Activated T-cell treated with anti-CD3 and anti-CD28 coated beads, Interleukin-2, amount 50 U/mL, for 24 hours (primary cell): Measurements from ENCODE around the gene IGFBP2.
A peak's percentile ranks its signal among the peaks of the same experiment; 100 is the strongest.

ENCODE experiments used
- DNase-seq: peaks from one replicate; pipeline ENCODE4 v3.0.0-alpha.2; 2020
- H3K27ac Mint-ChIP-seq: 2 replicates; pipeline ENCODE4 v1.8.0; 2020; ENCODE audit warnings: mild to moderate bottlenecking, mixed read lengths
- H3K27me3 Mint-ChIP-seq: 2 replicates; pipeline ENCODE4 v1.8.0; 2020; ENCODE audit warnings: mixed read lengths
- H3K36me3 Mint-ChIP-seq: 2 replicates; pipeline ENCODE4 v1.8.0; 2020; ENCODE audit warnings: low read depth, mixed read lengths
- H3K4me1 Mint-ChIP-seq: 2 replicates; pipeline ENCODE4 v1.8.0; 2020; ENCODE audit warnings: low read depth, mixed read lengths
- H3K4me3 Mint-ChIP-seq: 2 replicates; pipeline ENCODE4 v1.8.0; 2020; ENCODE audit warnings: mild to moderate bottlenecking, moderate library complexity, mixed read lengths
- H3K9me3 Mint-ChIP-seq: 2 replicates; pipeline ENCODE4 v1.8.0; 2020; ENCODE audit warnings: mixed read lengths

IGFBP2 gene

DNA sequence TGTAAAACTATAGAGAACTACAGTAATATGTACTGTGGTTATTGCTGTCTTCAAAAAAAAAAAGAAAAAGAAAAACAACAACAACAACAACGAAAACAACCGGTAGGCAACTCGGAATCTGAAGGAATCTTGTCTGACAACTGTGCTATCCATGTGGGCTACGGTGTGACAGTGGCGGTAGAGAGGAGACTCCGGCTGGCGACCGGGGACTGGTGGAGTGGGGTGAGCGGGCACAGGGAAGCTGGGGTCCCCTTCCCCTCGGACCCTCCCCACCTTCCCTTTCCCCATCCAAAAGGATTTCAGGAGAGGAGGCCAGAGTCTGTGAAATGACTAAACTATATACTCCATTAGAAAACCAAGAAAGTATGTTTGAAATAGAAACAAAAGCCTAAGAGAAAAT lies 39.2 kb downstream of the IGFBP2 start:
- Mint-ChIP-seq H3K27ac (no peak overlapping the region), H3K27me3 (peaks cover 13% of the 10 kb centered on the region), H3K4me3 (no peak overlapping the region), H3K4me1 (no peaks in the 10 kb centered on the region), H3K36me3 (no peaks in the 10 kb centered on the region), H3K9me3 (no peaks in the 10 kb centered on the region)
- DNase-seq, result no peak

DNA sequence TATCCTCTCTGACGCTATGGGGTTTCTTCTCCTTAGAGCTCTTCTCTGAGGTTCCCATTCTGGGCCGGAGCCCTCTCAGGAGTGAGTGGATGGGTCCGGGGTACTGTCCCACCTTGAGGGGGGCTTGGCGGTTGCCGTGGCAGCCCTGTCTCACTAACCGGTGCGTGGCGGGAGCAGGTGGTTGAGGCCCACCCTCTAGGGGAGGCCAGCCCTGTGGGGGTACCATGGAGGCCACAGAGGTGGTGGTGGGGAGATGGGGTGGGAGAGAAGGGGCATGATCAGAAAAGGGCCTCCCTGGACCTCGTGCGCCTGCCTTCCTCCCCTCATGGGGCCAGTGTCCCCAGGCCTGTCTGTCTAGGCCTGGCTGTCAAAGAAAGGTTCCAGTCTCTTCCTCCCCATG lies 39.8 kb downstream of the IGFBP2 start:
- DNase-seq, result no peak
- no peaks in the 10 kb centered on the region for H3K36me3 Mint-ChIP-seq
- H3K4me1 Mint-ChIP-seq, result no peaks in the 10 kb centered on the region
- no peaks in the 10 kb centered on the region for H3K9me3 Mint-ChIP-seq
- H3K27ac Mint-ChIP-seq, result no peak overlapping the region
- peaks cover 11% of the 10 kb centered on the region for H3K27me3 Mint-ChIP-seq
- no peak overlapping the region for H3K4me3 Mint-ChIP-seq

DNA sequence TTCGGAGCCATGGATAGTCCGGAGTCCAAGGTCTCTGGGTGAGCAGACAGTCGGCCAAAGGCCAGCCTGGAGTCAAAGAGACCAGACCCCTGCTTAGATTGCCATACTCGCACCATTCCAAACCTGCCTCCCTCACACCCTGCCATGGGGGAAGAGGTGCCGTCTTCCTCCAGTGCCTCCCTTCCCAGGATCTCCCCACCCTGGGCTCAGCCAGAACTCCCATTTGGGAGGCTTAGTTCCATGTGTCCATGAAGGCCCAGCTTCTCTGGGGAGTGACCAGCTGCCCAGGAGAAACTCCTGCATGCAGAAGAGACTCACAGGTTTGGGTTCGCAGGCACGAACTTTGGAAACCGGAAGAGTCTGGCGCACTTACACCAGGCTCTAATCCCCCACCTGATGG lies 40.4 kb downstream of the IGFBP2 start:
- H3K4me3 Mint-ChIP-seq, result no peak overlapping the region
- no peak for DNase-seq
- H3K4me1 Mint-ChIP-seq, result no peaks in the 10 kb centered on the region
- no peaks in the 10 kb centered on the region for H3K9me3 Mint-ChIP-seq
- H3K27ac Mint-ChIP-seq, result no peak overlapping the region
- H3K36me3 Mint-ChIP-seq, result no peaks in the 10 kb centered on the region
- peaks cover 11% of the 10 kb centered on the region for H3K27me3 Mint-ChIP-seq

DNA sequence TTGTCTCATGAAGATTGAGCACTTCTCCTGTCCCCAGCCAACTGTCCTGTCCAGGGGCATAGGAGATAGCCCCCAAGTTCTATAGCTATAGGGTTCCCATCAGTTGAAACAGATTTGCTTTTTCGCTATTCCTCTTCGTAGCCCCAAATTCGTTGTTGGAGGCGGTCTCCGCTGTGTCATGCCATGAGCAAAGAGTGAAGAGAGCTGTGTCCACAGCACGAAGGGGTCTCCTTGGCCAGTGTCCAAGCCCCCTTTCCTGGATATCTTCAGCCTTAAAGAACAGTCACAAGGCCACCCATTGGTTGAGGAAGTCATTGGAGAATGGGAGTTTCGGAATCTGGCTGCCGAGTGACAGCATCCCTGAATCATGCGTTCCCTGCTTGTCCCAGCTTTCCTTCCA lies 41.2 kb downstream of the IGFBP2 start:
- Mint-ChIP-seq H3K27ac (no peak overlapping the region), H3K27me3 (peaks cover 7% of the 10 kb centered on the region)
- no peak for DNase-seq

DNA sequence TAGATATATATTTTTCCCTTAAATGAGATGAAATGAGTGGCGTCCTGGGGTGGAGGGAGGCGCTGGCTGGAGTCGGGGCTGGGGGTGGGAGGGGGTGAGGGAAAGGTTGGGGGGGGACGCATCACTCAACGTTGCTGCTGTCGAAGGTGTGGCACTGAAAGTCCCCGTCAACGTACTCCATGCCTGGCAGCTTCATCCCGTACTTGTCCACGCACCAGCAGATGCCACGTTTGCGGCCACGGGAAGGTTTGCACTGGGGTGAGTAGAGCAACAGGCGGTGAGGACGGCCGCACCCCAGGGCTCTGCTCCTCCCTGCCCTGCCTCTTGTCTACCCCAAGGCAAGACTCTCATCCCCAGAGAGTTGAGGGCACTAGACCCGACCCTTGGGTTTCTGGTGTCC lies 43.4 kb downstream of the IGFBP2 start:
- no peak overlapping the region for H3K27ac Mint-ChIP-seq
- no peaks in the 10 kb centered on the region for H3K36me3 Mint-ChIP-seq
- no peak overlapping the region for H3K4me3 Mint-ChIP-seq
- no peaks in the 10 kb centered on the region for H3K9me3 Mint-ChIP-seq
- no peak for DNase-seq
- no peaks in the 10 kb centered on the region for H3K4me1 Mint-ChIP-seq
- peaks cover 9% of the 10 kb centered on the region for H3K27me3 Mint-ChIP-seq

More for the DNA sequence above, 41.2 kb downstream of the IGFBP2 start:
- H3K36me3 Mint-ChIP-seq, result no peaks in the 10 kb centered on the region
- H3K9me3 Mint-ChIP-seq, result no peaks in the 10 kb centered on the region
- H3K4me3 Mint-ChIP-seq, result no peak overlapping the region
- H3K4me1 Mint-ChIP-seq, result no peaks in the 10 kb centered on the region

DNA sequence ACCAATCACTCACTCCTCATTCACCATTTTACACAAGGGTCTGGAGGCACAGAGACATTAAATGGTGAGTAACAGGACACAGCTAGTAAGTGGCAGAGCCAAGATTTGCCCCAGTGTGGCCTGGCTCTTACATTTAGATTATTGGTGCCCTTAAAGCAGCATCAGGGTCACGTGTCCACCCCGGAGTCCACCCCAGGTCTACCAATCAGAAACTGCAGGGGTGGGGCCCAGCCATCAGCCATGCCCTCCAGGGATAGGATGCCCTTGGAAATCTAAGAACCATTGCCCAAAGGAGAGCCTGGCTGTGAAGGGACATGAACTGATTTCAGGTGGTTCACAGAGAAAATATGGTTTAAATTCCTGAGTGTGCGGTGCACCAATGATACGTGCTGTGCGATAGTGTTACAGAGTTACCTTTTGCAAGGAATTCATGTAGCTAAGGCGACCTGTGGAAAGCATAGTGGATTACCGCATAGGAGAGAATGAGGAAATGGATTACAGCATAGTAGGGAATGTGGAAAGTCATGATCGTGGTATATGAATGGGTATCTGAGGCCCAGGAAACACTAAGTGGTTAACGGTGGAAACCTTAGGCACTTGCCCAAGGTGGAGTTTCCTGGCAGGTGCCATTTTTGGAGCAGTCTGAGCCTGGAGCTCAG lies 44.3 kb downstream of the IGFBP2 start:
- Mint-ChIP-seq H3K27ac (no peak overlapping the region), H3K27me3 (peaks cover 11% of the 10 kb centered on the region), H3K4me3 (no peak overlapping the region), H3K36me3 (no peaks in the 10 kb centered on the region), H3K4me1 (peaks cover 7% of the 10 kb centered on the region), H3K9me3 (no peaks in the 10 kb centered on the region)
- no peak for DNase-seq

DNA sequence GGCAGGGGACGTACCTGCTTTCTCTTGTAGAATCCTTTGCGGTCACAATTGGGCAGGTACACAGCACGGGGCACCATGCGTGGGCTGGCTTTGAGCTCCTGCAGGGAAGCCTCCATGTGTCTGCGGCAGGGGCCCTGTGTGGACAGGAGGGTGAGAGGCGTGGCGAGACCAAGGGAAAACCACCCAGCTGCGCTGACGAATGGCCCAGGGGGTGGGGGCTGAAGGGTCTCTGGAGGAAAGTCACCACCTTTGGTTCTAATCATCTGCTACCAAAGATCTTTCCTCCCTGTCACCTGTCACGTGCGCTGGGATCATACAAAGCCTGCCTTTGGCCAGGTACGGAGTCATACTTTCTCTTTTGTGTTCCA lies 44.9 kb downstream of the IGFBP2 start:
- H3K27me3 Mint-ChIP-seq, result peaks cover 13% of the 10 kb centered on the region
- H3K4me3 Mint-ChIP-seq, result no peak overlapping the region
- no peaks in the 10 kb centered on the region for H3K36me3 Mint-ChIP-seq
- H3K9me3 Mint-ChIP-seq, result no peaks in the 10 kb centered on the region
- peaks cover 7% of the 10 kb centered on the region for H3K4me1 Mint-ChIP-seq
- H3K27ac Mint-ChIP-seq, result no peak overlapping the region
- DNase-seq, result no peak

DNA sequence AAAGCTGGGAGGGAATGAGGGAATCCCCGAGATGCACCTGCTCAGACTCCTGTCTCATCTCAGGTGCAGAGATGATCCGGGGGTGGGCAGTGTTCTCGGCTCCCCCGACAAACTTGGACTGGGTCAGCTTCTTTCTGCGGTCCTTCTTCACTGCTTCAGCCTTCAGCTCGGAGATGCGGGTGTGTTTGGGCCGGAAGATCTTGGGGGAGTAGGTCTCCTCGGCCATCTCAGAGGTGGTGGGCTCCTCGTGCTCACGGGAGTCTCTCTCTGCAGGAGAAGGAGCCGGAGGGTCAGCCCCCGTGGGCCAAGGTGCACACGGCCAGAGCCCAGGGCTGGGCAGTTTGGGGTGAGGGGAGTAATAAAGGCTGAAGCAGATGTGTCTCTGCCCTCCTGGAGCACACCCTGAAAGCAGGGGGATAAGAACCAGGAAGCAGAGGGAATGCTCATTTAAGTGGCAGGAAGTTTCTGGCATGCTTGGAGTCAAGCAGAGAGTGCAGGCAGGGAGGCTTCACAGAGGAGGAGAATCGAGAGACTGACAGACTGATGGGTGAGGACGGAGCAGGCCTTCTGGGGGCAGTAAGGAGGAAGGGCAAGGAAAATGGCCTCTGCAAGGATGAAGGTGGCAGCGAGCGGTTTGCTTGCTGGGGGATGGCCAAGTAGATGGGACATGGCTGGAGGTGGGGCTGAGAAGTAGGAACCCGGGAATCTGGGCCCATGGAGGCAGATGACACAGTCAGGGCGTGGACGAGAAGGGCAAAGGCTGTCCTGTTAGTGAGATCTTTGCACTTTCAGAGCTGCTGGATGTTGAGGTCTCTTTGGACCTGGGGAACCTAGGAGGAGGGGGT lies 45.8 kb downstream of the IGFBP2 start:
- peaks cover 21% of the 10 kb centered on the region for H3K27me3 Mint-ChIP-seq
- no peak overlapping the region for H3K27ac Mint-ChIP-seq

DNA sequence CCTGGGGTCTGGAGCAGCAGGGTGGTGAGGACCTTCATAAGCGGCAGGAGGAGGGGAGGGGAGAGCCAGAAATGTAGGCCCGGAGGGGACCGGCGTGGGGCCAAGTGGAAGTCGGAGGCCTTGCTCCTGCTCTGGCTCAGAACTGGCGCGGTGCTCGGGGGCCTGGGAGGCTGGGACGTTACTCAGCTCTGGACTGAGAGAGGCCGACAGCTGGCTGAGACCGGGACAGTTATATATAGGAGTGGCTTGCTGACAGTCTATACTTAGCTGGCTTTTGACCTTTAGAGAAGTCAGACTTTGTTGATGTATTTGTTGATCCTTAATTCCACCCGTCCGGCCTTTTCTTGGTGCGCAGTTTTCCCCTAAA lies 46.4 kb downstream of the IGFBP2 start:
- H3K9me3 Mint-ChIP-seq, result no peaks in the 10 kb centered on the region
- no peaks in the 10 kb centered on the region for H3K36me3 Mint-ChIP-seq
- H3K4me3 Mint-ChIP-seq, result no peak overlapping the region
- H3K4me1 Mint-ChIP-seq, result peaks cover 7% of the 10 kb centered on the region
- no peak overlapping the region for H3K27ac Mint-ChIP-seq
- DNase-seq, result no peak
- H3K27me3 Mint-ChIP-seq, result peaks cover 27% of the 10 kb centered on the region

More for the DNA sequence above, 45.8 kb downstream of the IGFBP2 start:
- DNase-seq, result no peak
- Mint-ChIP-seq H3K4me1 (peaks cover 7% of the 10 kb centered on the region), H3K9me3 (no peaks in the 10 kb centered on the region), H3K4me3 (no peak overlapping the region), H3K36me3 (no peaks in the 10 kb centered on the region)

DNA sequence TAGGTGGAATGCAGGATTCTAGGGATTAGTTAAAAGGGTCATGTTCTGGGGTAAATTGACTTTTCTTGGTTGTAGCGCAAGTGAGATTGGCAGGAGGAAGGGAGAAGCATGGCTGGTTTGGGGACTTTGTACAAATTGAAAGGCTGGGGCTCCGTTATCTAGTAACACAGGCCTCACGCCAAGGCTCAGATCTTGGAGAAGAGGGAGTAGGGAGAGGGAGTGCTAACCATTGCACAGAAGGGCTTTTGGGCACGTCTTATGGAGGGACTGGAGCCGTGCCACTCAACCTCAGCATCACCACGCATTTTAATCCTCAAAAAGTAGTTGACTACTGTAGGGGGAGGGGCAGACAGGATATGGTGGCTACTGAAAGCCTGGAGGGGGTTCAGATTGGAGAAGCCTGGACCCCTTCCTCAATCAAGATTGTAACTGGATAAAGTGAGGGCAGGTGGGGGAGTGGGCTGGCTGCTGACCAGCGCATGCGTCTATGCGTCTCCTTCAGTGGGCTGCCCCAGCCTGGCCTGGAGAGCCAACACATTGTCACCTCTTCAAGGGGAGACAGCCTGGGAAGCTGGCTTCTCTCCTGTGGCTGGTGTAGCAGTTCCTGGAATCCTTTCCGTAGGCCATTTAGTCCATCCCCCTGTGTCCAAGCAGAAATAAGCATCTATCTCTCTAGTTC lies 47.9 kb downstream of the IGFBP2 start:
- H3K36me3 Mint-ChIP-seq, result no peaks in the 10 kb centered on the region
- H3K27ac Mint-ChIP-seq, result no peak overlapping the region
- H3K4me1 Mint-ChIP-seq, result peaks cover 7% of the 10 kb centered on the region
- DNase-seq, result no peak
- H3K27me3 Mint-ChIP-seq, result peaks cover 38% of the 10 kb centered on the region
- no peak overlapping the region for H3K4me3 Mint-ChIP-seq
- H3K9me3 Mint-ChIP-seq, result no peaks in the 10 kb centered on the region

DNA sequence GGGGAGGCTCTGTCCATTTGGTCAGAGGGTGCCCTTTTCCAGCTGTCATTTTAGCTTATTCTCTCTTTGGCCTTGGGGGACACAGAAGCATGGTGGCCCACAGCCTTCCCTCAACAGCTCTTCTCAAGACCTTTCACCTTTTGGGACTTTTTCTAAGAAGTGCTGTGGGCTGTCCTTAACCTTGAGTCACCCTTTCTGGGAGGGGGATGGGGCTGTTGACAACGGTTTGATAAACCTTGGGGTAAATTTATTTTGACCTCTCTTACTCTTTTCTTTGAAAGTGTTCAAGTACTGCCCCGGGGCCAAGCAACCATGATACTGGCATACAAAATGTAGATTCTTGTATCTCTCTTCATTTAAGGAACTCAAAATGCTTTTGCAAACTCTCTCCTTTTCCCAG lies 48.5 kb downstream of the IGFBP2 start:
- Mint-ChIP-seq H3K9me3 (no peaks in the 10 kb centered on the region), H3K36me3 (no peaks in the 10 kb centered on the region), H3K27ac (no peak overlapping the region), H3K4me1 (peaks cover 7% of the 10 kb centered on the region), H3K27me3 (peaks cover 40% of the 10 kb centered on the region), H3K4me3 (no peak overlapping the region)
- DNase-seq, result no peak

DNA sequence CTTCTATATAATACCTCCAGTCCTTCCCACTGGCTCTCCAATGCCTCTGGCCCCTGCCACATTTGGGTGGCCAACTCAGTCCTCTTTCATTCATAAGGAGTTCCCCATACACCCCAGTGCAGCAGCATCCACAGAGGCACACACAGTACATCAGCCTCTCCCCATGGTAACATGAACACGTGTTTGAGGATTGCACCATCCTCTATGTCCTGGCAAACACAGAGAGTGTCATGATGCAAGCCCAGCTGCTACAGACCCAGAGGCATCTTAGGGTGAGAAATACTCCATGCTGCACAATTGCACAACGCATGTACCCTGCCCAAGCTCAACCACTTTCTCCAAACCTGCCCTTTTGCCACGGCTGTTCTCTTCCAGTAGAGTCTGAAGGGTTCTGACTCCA lies 50.6 kb downstream of the IGFBP2 start:
- no peaks in the 10 kb centered on the region for H3K9me3 Mint-ChIP-seq
- no peak overlapping the region for H3K27ac Mint-ChIP-seq
- H3K4me3 Mint-ChIP-seq, result no peak overlapping the region
- peaks cover 7% of the 10 kb centered on the region for H3K4me1 Mint-ChIP-seq
- DNase-seq, result no peak
- H3K27me3 Mint-ChIP-seq, result peaks cover 48% of the 10 kb centered on the region
- H3K36me3 Mint-ChIP-seq, result no peaks in the 10 kb centered on the region

DNA sequence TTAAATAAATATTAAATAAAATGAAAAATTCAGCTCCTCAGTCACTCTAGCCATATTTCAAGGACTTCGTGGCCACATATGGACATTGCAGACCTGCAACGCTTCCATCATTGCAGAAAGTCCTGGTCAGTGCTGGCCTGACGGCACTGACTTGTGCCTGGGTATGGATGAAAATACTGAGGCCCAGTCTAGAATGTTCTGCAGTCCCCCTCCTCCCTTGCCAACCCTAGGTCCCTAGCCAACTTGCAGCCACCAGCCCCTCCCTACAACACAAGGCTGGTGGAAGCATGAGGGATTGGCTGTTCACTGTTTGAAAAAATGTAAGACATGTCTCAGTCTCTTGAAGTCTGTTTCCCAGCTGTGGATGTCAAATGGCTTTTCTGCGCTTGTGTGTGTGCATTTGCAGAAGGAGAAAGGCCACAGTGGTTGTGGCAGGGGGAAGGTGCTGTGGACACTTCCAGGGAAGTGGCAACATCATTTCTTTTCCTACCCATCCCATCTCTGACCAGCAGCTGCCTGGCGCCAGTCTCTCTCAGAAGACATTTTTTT lies 52.2 kb downstream of the IGFBP2 start:
- peaks cover 7% of the 10 kb centered on the region for H3K4me1 Mint-ChIP-seq
- no peaks in the 10 kb centered on the region for H3K36me3 Mint-ChIP-seq
- H3K4me3 Mint-ChIP-seq, result no peak overlapping the region
- DNase-seq, result no peak
- H3K27me3 Mint-ChIP-seq, result peaks cover 63% of the 10 kb centered on the region
- H3K9me3 Mint-ChIP-seq, result no peaks in the 10 kb centered on the region
- H3K27ac Mint-ChIP-seq, result no peak overlapping the region

DNA sequence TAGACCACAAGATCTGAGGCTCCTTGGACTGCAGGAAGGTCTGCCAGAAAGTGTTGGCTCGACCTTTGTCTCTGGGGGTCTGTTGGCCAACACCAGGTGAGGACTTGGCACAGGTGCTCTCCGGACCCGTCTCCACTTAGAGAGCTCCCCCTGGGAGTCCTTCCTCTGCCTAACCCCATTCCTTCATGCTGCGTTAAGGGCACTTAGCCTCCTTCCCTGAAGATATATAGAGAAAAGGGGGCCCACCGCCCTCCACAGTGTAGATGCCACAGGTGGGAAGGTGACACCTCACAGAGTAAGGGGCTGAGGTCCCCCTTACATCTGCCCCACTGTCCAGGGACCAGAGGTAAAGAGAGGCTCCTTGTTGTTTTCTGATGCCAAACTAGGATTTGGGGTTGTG lies 53.9 kb downstream of the IGFBP2 start:
- Mint-ChIP-seq H3K4me1 (peaks cover 13% of the 10 kb centered on the region), H3K27me3 (peaks cover 66% of the 10 kb centered on the region), H3K4me3 (no peak overlapping the region), H3K36me3 (no peaks in the 10 kb centered on the region), H3K9me3 (no peaks in the 10 kb centered on the region), H3K27ac (no peak overlapping the region)
- no peak for DNase-seq

DNA sequence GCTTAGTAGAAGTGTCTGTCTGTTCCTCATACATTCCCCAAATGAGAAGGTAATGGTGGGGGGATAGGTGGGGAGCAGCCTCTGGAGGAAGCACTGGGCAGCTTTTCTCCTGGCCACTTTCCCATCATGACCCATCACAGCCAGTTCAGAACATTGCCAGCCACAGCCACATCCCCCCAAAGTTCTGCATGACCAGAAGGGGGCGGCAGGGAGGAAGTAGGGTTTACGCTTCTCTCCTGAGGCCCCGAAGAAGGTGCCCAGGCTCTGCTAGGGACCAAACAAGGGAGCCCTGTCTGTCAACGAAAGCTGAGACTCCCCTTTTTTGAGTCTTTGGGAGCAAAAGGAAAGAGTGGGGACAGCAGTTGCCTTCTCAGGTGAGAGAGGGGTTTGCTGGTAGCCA lies 54.4 kb downstream of the IGFBP2 start:
- Mint-ChIP-seq H3K27me3 (peaks cover 69% of the 10 kb centered on the region), H3K36me3 (no peaks in the 10 kb centered on the region), H3K27ac (no peak overlapping the region), H3K4me1 (peaks cover 16% of the 10 kb centered on the region), H3K4me3 (no peak overlapping the region), H3K9me3 (no peaks in the 10 kb centered on the region)
- DNase-seq, result peak; percentile 47
